ENCODE data around the gene GRIN3A.

- TF ChIP-seq SPI1 (IDR thresholded peaks at IDR 0.05; ENCODE audit: borderline replicate concordance, low read depth, low read length) (no peak), GABPA (tag; conservative IDR thresholded peaks at IDR 0.05; ENCODE audit: low read depth) (no peak), GATA2 (CRISPR knock-in tag; IDR thresholded peaks at IDR 0.05) (no peak), SMC3 (conservative IDR thresholded peaks at IDR 0.05; ENCODE audit: insufficient read depth, low read depth, low read length) (no peak)
Observed at GRCh38 chr9:101634741-101635409, 103.6 kb downstream of the GRIN3A start.
